Stimulated activated CD4-positive, alpha-beta T cell treated with anti-CD3 and anti-CD28 coated beads, TNF-alpha, amount 100 ng/mL, for 1 hour (primary cell): ENCODE measurements around the gene RBM20.
"Not testable (repeated sequence)": the region's sequence is repeated elsewhere in the genome, so short reads cannot be mapped to it uniquely, and the experiment has no call there.

ENCODE experiments used
- DNase-seq, 3 donors: peaks; one replicate each; pipeline ENCODE4 v3.0.0-alpha.2; 2020; ENCODE audit warnings: low read depth in 3 of 3, low spot score in 1 of 3

The RBM20 gene

GRCh38 chr10:110647136-110647430, 2.9 kb downstream of the RBM20 start:
- DNase-seq: no peak

GRCh38 chr10:110648692-110649346, 4.7 kb downstream of the RBM20 start:
- no peak for DNase-seq

DNA sequence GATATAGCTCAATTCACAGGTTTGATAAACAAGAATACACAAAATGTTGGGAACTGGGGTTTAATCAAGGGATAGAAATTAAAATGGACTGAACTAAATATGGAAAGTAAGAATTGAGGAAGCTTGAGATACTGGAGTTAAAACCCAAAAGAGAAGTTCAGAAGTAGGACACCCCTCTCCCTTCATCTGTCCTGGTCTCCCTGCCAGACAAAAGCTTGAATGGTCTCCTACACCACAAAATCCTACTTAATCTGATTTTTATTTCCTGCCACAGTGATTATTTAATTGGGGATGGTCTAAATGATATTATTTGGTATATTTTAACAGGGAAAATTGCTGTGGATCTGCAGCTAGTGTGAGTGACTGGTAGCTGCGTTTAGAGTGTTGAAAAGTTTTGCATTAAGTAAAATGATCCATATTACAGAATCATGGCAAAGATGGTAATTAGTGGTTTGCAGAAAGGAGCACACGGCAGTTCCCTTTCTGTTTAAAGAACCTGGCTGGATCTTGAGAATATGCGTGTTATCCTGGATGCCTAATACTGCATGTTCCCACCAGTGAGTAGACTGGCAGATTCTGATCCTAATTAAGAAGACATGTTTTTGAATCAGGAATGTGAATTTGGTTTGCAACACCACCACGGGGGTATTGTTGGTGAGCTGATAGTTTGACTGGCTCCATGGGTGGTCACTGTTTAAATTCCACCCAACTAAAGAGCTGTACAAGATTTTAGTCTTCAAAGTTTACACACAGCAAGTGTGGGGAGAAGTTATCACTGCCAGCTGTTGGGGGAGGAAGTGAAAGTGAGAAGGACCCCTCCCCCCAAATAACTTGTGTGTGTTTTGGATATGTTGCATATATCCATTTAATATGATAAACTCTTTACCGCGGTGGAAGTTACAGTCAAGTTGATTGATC, 5.5 kb downstream of the RBM20 start:
- DNase-seq: no peak

DNA sequence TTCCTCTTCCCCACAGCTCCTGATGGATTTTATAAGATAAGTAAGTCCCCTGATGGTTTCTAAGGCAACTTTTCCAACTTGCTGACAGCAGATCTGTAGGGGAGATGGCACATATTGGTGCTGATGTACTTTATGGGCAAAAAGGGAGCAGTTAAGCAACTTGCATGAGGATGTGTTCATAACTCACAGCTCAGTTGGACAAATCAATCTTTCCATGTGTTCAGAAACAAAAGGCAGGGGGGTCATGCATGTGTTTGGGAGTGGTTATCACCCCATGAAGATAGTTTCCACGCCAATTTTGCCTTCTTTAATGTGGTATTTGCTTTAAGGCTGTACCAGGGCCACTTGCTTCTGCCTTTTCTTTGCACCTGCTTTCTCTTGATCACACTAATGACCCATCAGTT, 6.1 kb downstream of the RBM20 start:
- DNase-seq: no peak

DNA sequence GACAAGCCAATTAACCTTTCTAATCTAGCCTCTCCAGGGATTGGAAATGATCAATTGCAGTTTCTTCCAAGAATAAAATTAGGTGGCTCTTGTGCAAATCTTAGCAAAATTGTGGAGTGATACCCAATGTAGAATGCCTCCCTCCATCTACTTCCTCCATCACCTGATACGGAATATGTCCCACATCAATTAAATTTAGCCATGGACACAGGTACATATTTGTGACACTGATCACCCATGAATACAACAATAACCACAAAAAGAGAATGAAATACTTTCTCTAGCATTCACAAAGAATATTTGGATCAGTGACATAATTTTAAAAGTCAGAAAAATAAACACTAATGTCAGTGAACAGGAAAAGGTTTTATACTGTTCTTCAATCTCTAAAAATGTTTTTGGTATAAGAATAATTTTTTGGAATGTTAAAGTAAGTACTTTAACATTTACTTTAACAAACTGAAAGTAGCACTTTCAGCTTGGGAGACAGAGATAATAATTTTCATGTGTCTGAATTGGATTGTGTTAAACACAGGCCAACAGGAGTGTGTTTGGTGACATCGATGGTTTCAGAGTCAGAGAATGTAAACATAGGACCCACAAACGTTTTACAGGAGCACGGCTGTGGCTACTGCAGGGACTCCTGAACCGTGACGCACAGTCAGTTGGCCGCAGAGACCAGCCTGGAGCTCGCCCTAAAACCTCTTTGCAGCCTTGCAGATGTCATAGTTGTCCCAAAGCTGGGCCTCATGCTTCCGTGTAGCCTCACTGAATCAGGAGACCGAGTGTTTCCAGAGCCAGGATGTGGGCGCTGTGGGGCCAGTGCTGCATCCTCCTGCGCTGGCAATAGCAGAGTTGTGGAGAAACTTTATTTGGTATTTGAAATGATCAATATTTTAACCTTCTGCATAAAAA, 7.2 kb downstream of the RBM20 start:
- DNase-seq: no peak

DNA sequence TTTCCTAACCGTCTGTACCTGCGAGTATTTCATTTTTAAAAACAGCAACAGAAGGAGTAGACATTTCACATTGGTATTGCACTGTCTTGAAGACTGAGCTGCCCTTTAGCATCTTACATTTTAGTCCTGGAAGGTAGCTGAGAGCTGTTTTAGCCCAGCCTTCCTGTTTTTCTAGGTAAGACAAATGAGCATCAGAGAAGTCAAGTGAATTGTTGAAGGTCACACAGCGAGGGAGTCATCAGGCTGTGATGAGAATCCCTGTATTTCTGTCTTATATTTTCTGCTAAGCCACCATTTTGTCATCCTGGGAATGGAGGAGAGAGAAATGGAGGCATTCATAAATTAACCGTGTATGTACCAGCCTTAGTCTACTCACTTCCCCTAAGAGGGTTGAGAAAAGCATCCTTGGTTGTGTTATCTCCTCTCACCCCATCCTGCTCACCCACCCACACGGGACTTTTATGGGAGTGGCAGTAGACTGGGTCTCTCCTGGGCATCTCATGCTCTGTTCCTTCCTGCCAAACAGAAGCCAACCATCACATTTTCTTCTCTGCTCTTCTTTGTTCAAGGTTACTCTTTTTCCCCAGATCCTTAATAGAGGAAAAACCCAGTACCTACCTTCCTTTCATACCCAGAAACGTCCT, 8.5 kb downstream of the RBM20 start:
- no peak for DNase-seq

DNA sequence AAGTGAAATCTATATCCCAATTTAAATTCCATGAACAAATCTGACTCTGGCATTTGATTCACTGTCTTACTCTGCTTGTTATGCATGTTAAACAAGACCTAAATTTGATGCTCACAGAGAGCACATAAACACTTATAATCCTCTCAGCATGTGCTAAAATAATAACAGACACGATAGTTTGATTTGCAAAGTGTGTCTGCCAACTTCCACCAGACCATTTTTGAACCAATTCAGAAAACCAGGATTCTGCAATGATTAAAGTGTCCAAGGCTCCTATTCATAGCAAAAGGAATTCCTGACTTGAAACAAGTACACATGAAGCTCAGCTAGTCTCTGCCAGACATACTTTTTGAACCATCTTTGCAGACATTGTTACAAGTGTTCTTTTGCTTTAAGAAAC, 11.2 kb downstream of the RBM20 start:
- DNase-seq: no peak

DNA sequence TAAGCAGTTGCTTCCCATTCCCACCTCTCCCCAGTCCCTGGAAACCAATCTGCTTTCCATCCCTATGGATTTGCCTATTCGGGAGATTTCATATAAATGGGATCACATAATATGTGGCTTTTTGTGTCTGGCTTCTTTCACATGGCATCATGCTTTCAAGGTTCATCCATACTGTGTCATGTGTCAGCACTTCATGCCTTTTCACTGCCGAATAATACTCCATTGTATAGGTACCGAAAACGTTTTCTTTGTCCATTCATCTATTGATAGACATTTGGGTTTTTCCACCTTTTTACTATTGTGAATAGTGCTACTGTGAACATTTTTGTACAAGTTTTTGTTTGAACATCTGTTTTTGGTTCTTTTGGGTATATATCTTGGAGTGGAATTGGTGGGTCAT, 12.5 kb downstream of the RBM20 start:
- DNase-seq: no peak

GRCh38 chr10:110657973-110658691, 14.0 kb downstream of the RBM20 start:
- DNase-seq: no peak

GRCh38 chr10:110659558-110659957, 15.4 kb downstream of the RBM20 start:
- DNase-seq: no peak

DNA sequence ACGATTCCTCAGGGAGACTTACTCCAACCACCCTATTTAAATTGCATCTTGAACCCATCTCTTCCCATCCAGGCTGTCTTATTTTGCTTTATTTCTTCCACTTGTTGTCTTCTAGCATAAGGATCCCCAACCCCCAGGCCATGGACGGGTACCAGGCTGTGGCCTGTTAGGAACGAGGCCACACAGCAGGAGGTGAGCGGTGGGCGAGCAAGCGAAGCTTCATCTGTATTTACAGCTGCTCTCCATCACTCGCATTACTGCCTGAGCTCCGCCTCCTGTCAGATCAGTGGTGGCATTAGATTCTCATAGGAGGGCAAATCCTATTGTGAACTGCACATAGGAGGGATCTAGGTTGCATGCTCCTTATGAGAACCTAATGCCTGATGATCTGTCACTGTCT, 16.2 kb downstream of the RBM20 start:
- DNase-seq: not testable (repeated sequence)

DNA sequence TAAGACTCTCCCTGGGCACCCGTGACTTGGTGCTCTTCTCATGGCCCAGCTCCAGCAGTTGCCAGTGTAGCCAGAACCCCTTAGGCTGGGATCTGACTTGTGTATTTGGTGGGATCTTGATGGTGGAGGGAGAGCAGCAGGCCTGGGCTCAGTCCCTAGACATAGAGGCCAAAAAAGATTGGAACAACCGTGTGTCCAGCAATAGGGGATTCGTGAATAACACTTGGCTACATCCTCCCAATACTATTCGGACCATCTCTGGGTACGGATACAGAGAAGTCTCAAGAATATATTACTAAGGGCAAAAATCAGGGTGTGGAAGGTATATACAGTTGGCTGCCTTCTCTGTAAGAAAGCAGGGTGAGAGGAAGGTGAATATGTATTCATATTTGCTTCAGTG, 17.2 kb downstream of the RBM20 start:
- no peak for DNase-seq

GRCh38 chr10:110664483-110665420, 20.6 kb downstream of the RBM20 start:
- DNase-seq: no peak

- DNase-seq: not testable (repeated sequence)
Observed at GRCh38 chr10:110666259-110666658, 22.1 kb downstream of the RBM20 start.

DNA sequence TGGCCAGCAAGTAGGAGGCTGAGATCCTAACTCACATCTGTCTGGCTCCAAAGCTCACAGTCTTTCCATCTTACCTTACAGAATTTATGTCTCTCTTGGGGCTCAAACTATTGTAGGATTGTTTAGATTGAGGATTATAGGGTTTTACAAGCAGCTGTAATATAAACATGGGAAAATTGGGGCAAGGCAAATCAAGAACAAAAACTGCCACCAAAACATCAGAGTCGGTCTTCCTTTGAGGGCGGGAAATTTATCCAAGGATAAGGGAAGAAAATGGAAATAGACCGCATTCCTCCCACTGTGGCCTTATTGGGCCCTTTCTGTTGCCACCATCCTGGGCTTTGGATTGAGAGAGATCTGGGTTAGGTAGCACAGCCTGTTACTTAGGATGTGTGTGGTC, 22.5 kb downstream of the RBM20 start:
- no peak for DNase-seq

GRCh38 chr10:110667620-110668343, 23.6 kb downstream of the RBM20 start:
- no peak for DNase-seq

- DNase-seq: no peak
Observed at GRCh38 chr10:110668443-110668842, 24.3 kb downstream of the RBM20 start.

GRCh38 chr10:110670335-110670734, 26.2 kb downstream of the RBM20 start:
- no peak for DNase-seq
